Raji (cell line): ENCODE results near the gene L3HYPDH.
A peak's percentile ranks its signal among the peaks of the same experiment; 100 is the strongest.

Experiments
- POLR2A ChIP-seq: IDR thresholded peaks from 2 replicates; pipeline ENCODE4 v1.6.1; 2011; ENCODE audit warnings: low read depth, low read length, control low read depth; ENCODE audit not compliant: insufficient read depth

L3HYPDH gene

DNA sequence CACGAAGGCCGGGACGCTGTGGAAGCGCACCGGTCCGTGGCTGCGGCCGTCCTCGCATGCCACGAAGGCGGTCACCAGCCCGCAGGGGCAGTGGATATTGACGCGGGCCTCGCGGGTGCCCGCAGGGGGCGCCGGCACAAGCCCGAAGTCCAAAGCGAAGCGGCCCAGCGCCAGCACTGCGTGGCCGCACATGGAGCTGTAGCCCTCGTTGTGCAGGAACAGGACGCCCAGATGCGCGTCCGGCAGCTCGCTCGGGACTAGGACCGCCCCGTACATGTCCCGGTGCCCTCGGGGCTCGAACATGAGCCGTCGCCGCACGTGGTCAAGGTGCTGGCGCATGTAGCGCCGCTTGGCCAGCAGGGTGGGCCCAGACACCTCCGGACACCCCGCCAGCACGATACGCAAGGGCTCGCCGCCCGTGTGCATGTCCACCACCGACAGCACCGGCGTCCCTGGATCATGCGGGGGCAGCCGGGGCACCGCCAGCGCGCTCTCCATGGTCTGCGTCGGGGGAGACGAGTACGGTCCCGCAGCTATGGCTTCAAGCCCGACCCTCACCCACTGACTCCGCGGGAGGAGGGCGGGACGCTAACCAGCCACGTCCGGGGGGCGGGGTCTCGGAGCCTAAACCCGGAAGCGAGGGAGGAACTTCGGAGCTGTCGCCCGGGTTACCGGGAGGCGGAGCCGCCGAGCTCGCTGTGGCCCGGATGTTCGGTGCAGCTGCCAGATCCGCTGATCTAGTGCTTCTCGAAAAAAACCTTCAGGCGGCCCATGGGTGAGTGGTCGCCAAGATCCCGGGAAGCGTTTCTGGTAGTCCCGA lies at the start of gene L3HYPDH, which contains the start of gene JKAMP:
Gene L3HYPDH, minus strand, starts transcription at position 590 of the 820 bp plus-strand sequence. Its CDS starts 92 bp downstream, at position 498.
Gene JKAMP, plus strand, starts transcription at position 699 of the 820 bp plus-strand sequence. Its CDS starts 73 bp downstream, at position 772.
- TF ChIP-seq POLR2A, result peak; percentile 96

DNA sequence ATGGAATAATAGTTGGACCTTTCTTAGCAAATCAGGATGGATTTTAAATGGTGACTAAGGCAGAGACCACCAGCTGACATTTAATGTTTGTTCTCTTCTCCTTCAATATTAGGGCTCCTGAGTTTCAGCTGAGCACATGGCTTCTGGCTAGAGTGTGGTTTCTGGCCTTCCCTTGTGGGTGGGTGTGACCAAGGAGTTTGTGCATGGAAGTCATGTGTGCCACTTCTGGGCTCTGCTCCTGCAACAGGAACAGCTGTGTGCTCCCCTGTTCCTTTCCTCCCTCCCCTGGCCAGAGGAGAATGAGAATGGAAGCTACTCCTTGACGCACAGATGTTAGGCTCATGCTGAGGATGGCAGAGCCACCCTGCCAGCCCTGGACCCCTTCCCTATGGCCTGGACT lies 48.2 kb upstream of the L3HYPDH start:
- TF ChIP-seq POLR2A, result no peak

DNA sequence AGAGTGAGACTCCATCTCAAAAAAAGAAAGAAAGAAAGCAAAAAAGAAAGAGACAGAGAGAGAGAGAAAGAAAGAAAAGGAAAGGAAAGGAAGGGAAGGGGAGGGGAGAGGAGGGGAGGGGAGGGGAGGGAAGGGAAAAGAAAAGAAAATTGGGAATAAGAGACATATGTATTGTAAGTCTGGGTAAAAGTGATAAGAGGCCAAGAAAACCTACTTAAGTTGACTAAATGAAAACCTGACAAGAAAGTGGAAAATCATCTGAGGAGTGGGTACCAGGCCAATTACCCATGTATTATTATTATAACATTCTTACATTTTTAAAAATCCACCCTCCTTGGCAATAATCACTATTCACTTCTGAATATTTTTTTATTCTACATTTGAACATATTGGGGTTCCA lies 46.1 kb upstream of the L3HYPDH start:
- TF ChIP-seq POLR2A, result no peak

DNA sequence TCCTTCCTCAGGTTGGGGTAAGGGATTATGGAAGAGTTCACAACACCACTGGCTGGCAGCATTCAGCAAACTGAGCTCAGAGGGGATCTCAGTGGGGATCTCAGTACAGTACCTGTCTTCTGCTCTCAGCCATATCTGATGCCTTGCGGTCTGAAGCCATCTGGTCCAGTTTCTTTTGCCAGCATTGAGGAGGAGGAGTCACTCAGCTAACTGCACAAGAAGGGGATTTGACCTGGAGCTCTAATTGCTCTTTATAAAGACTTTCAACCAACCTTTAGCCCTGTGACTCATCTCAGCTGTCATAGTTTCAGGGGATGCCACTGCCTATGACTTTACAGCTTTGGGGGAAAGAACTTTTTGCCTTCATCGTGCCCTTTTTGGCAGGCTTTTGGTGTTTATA lies 45.0 kb upstream of the L3HYPDH start:
- no peak for TF ChIP-seq POLR2A

DNA sequence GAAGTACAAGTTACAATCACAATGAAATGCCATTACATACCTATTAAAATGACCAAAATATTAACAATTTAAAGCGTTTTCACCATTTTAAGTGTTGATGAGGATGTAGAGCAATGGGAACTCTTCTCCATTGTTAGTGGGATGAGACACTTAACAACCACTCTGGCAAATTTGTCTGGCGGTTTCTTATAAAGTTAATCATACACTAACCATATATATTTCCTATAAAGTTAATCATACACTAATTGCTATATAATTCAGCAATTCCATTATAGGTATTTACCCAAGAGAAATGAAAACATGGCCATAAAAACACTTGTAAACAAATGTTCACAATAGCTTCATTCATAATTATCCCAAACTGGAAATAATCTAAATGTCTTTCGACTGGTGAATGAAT lies 36.0 kb upstream of the L3HYPDH start:
- TF ChIP-seq POLR2A, result no peak

DNA sequence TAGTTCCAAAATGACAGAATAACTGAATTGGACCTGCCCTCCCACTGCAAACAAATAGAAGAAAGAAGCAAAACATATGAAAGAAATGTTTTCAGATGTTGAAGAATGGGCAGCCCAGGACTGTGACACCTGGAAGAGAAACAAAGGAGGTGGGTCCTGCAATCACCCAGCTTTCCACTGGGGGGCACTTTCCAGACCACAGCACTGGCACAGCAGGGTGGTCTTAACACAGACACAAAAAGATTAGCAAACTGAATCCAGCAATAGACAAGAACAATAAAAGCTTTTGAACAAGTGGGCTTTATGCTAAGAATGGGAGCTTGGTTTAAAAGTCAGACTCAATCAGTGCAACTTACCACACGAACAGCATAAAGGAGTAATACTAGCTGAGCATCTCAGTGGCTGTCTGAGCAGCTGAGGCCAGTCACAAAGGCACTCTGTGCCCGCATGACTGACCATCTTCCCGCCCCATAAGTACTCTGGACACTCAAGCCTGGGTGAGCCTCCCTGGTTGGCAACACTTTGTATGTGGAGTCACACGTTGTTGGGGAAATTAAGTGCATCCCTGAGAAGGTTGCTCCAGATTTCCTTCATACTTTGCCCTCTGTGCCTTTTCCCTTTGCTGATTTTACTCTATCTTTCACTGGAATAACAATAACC lies 27.8 kb upstream of the L3HYPDH start:
- no peak for TF ChIP-seq POLR2A

DNA sequence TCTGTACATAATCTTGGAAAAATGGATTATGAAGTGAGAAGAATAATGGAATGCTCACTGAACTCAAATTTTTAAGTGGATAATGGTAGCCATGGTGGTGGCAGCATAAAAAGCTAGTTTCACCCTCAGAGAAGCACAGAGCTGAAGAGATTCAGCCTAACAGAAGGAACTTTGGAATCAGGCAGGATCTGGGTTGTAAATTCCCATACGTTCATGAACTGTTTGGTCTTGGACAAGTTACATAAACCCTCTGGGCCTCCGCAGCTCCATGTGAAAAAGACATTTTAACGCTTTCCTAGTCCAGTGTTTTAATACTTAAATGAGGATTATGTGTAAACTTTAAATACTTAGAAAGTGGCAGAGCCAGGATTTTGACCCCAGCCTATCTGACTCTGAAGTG lies 26.8 kb upstream of the L3HYPDH start:
- no peak for TF ChIP-seq POLR2A

DNA sequence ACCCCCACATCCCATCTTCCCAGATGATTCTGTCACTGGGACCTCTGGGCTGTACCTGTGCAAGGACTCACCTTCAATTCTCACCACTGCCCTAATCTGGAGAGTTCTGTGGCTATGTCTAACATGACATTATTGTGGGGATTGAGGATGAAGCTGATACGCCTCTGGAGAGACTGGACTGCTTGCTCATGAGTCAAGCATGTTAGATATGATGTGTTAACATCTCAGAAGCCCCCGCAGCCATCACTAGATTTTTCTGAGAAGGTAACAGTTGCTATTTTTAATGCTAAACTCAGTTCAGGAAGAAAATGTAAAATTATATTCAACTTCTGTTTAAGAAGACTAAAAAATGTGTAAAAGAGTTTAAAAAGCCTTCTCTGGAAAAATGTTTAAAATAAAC lies 25.8 kb upstream of the L3HYPDH start:
- TF ChIP-seq POLR2A, result no peak

DNA sequence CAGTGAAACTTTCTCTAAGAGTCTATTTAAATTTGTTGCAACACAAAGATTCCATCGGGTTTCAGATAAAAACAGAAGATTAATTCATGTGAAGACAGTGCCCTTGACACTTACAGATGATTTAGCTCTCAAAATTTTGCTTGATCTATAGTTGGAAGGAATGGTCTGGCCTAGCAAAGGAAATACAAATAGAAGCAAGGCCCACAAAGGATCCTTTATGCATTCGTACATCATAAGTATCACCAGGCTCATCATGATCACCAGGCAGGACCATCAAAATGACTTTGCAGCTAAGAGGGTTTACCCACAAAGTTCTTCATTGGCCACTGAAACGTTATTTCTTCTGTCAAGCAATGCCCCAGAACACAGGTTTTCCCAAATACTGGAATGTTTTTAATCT lies 24.9 kb upstream of the L3HYPDH start:
- no peak for TF ChIP-seq POLR2A

DNA sequence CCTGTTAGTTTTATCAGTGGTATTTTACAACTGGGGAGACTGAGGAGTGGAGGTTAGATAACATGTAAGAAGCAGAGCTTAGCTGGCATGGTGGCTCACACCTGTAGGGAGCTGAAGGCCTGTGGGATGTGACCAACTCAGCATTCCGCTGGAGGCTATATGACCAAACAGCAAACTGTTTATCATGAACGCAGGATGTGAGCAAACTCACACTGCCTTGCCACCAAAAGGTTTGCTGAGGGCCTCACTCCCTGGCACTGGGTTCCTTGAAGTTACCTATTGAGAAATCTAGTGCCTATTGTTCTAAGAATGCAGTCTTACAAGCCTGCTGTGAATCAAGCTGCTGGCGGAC lies 23.5 kb upstream of the L3HYPDH start:
- no peak for TF ChIP-seq POLR2A

DNA sequence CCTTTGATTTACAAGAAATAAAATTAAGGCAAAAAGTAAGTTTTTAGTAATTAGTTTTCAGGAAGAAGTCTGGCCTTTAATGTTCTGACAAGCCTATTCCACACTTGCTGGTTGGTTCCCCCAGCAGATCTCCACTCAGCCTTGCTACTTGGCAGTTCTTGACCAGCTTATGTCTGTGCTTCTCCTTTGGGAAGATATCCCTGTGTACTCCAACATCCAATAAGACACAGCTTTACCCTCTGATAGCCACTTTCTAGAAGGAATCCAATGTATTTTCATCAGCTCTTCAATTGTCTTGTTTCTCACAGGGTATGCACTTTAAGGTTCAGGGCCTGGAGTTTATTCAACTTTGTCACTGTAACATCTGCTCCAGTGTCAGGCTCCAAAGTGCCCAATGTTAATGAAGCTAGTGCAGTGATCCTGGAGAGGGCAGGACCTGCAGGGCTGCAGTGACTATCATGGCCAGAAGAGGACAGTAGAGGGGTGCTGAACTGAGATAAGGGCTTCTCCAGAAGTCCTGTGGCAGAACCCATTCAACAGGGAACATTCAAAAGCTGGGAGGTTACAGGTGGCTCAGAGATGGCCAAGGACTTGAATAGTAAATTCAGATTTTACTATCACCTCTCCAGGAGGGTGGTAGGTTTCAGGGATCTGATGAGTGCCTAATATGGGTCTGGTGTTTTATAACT lies 23.0 kb upstream of the L3HYPDH start:
- no peak for TF ChIP-seq POLR2A

DNA sequence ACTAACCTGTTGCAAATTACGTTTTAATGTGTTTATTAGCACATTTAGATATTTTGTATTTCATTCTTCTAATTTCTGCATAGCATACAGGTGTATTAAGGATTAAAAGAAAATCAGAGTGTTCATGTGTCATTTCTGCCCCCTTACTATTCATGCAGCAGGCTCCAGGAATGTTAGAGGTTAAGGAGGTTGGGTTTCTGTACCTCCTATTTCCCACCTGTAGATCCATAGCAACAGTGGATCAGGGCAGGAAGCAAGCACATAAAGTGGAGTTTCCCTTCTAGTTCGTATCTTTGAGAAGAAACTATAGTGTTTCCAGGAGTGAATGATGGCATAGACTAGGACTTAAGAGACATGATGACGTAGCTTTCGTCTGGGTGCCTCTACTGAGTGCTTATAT lies 19.0 kb upstream of the L3HYPDH start:
- no peak for TF ChIP-seq POLR2A

DNA sequence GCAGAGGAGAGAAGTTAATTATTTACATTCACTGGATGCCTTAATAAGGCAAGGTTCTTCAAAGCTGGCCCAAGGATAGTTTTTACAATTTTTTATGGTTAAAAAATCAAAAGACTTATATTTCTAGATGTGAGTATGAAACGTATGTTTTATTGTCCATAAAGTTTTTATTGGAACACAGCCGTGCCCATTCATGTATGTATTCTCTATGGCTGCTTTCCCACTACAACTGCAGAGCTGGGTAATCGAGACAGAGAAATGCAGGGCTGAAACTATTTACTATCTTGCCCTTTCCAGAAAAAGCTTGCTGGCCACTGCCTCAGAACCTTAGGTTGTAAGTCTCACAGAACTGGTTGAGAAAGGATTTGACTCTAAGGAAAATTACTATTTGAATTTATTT lies 16.5 kb upstream of the L3HYPDH start:
- no peak for TF ChIP-seq POLR2A

DNA sequence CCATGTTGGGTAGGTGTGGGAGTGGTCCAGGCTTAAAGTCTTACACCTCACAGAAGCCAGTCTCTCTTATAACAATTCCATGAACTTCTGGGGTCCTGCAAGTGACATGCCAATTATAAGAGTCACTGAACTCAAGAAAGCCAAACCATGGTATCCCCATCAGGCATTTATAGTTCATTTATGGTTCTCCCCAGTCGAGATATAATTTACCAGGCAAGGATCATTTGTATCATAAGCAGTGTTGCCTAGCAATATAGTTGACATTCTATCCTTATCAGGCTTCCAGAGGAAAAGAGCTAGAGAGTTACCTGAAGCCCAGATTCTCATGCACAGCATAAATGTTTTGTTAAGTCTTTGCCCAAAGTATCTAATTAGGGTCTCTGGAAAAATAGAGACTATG lies 8.2 kb upstream of the L3HYPDH start:
- TF ChIP-seq POLR2A, result no peak

DNA sequence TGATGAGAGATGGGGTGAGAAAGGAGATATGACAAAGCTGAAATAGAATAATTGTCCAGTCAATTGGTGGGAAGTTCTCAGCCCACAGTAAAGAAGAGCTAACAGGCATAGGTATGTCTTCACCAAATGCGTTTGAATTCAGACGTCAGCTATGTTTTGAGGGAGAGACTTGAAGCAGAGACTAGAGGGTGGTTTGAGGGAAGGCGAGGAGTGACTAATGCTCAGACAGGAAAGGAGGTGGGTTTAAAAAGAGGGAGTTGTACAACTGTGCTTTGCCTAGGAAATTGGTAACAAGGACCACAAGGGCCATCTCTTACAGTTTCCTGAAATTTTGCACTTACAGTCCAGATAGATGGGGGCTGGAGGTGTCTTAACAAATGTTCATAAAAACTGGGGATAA lies 6.5 kb upstream of the L3HYPDH start:
- no peak for TF ChIP-seq POLR2A

DNA sequence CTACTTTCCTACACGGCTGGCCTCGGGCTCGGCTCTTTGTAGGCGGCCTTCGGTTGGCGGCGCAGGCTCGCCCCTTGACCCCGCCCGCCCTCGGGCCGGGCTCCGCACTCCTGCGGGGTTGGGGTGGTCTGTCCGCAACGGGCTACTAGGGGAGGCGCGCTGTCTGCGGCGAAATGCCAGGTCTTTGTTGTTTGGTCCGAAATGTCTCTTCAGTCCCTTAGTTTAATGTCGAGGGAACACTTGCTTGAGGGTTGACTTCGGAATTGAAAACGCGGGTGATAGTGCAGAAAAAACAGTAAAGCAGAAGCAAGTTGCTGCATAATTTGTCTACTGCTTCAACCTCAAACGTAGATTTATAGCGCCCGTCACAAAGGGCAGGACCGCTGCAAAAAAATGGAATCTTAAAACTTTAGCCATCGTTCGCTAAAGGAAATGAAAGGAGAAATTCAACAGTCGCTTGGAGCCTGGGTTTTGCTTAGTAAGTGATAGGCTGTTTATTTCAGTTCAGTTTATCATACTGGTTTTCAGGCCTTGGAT lies 499 bp upstream of the L3HYPDH start:
- TF ChIP-seq POLR2A, result no peak

DNA sequence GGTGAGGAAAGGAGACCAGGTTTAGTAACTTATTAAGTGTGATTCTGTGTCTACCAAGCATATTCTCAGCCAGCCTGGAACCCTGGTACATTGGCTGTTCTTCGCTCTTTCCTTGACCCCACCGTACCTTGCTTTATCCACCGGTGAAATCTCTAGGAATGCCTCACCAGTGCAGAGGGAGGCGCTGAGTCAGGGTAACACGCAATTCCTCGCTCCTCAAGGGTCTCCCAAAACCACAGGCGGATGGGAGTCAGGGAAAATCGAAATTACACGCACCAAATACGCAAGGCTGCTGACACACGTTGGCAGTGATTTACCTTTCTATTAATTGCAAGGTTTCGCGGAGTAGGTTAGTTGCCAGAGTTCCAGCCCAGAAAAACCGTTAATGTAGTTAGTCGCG lies 845 bp downstream of the L3HYPDH start:
- no peak for TF ChIP-seq POLR2A
